ENCODE data around the gene CUX1. TPM values are rescaled to one million over a fixed set of nuclear protein-coding genes. Genes with fewer than 3 reads are reported as not detected.
"Not testable (repeated sequence)": the region's sequence is repeated elsewhere in the genome, so short reads cannot be mapped to it uniquely, and the experiment has no call there.

CUX1 gene
- total RNA-seq, 1 donor from 2014 or later = 50.6 TPM

DNA sequence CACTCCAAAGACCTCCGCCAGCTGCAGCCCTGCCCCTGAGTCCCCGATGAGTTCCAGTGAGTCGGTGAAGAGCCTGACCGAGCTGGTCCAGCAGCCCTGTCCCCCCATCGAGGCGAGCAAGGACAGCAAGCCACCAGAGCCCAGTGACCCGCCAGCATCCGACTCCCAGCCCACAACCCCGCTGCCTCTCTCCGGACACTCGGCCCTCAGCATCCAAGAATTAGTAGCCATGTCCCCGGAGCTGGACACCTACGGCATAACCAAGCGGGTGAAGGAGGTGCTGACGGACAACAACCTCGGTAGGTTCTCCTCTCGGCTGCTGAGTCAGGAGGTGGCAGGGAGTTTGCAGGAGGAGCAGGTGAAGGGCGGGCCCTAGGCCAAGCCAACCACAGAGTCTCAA lies 409.9 kb downstream of the CUX1 start:
- Histone ChIP-seq H3K27ac (ENCODE audit: low read depth, low read length) (no peak overlapping the region), H4K20me1 (ENCODE audit: insufficient read depth, low read length) (no peaks in the 10 kb centered on the region), H3K4me3 (ENCODE audit: insufficient read depth, low read depth, low read length) (no peak overlapping the region), H2AFZ (ENCODE audit: low read depth, low read length) (no peak overlapping the region), H3K4me1 (ENCODE audit: insufficient read depth, low read length) (peaks cover 8% of the 10 kb centered on the region), H3K4me2 (ENCODE audit: low read length) (no peak overlapping the region), H3K27me3 (ENCODE audit: insufficient read depth, low read length) (no peaks in the 10 kb centered on the region), H3K9me3 (ENCODE audit: insufficient read depth, low read depth, low read length) (no peaks in the 10 kb centered on the region), H3K36me3 (ENCODE audit: insufficient read depth, low read length) (no peaks in the 10 kb centered on the region), H3K79me2 (ENCODE audit: insufficient read depth, low read length) (no peaks in the 10 kb centered on the region), H3K9ac (ENCODE audit: low read length) (no peak overlapping the region)
- FAIRE-seq = no peak
- Mint-ChIP-seq H3K36me3 (ENCODE audit: low read depth, unreplicated experiment) (no peaks in the 10 kb centered on the region), H3K9me3 (ENCODE audit: unreplicated experiment) (no peaks in the 10 kb centered on the region), H3K27ac (ENCODE audit: unreplicated experiment) (no peak overlapping the region), H3K27me3 (ENCODE audit: low read depth, unreplicated experiment) (no peaks in the 10 kb centered on the region), H3K4me1 (ENCODE audit: low read depth, unreplicated experiment) (no peaks in the 10 kb centered on the region), H3K4me3 (ENCODE audit: unreplicated experiment) (no peak overlapping the region)
- no peak for TF ChIP-seq EZH2 (IDR thresholded peaks at IDR 0.05; ENCODE audit: insufficient read depth, low read length)
- TF ChIP-seq, protein P1, sequence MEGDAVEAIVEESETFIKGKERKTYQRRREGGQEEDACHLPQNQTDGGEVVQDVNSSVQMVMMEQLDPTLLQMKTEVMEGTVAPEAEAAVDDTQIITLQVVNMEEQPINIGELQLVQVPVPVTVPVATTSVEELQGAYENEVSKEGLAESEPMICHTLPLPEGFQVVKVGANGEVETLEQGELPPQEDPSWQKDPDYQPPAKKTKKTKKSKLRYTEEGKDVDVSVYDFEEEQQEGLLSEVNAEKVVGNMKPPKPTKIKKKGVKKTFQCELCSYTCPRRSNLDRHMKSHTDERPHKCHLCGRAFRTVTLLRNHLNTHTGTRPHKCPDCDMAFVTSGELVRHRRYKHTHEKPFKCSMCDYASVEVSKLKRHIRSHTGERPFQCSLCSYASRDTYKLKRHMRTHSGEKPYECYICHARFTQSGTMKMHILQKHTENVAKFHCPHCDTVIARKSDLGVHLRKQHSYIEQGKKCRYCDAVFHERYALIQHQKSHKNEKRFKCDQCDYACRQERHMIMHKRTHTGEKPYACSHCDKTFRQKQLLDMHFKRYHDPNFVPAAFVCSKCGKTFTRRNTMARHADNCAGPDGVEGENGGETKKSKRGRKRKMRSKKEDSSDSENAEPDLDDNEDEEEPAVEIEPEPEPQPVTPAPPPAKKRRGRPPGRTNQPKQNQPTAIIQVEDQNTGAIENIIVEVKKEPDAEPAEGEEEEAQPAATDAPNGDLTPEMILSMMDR (IDR thresholded peaks at IDR 0.05; ENCODE audit: insufficient read depth, low read depth, low read length) = no peak
- DNase-seq (ENCODE audit: low read depth) = no peak

DNA sequence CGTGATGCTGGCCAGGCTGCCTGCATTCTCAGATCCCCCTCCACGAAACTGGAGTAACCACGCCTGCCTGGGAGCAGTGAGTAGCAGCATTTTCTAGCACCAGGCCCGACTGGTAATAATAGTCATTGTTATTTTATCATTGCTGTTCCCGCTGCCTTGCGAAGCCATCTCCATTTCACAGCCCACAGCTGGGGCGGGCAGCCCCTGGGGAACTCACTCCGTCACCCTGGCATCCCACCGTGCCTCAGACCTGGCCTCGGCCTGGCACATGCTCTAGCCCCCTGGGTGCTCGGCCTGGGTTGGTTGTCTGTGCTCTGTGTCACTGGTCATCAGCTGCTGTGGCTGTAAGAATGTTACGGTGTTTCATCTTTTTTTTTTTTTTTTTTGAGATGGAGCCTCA lies 411.5 kb downstream of the CUX1 start:
- Histone ChIP-seq H3K79me2 (ENCODE audit: insufficient read depth, low read length) (no peaks in the 10 kb centered on the region), H4K20me1 (ENCODE audit: insufficient read depth, low read length) (no peaks in the 10 kb centered on the region), H3K4me3 (ENCODE audit: insufficient read depth, low read depth, low read length) (no peak overlapping the region), H2AFZ (ENCODE audit: low read depth, low read length) (no peak overlapping the region), H3K27ac (ENCODE audit: low read depth, low read length) (no peak overlapping the region), H3K9ac (ENCODE audit: low read length) (no peak overlapping the region), H3K27me3 (ENCODE audit: insufficient read depth, low read length) (no peaks in the 10 kb centered on the region), H3K9me3 (ENCODE audit: insufficient read depth, low read depth, low read length) (no peaks in the 10 kb centered on the region), H3K4me2 (ENCODE audit: low read length) (no peak overlapping the region), H3K36me3 (ENCODE audit: insufficient read depth, low read length) (no peaks in the 10 kb centered on the region), H3K4me1 (ENCODE audit: insufficient read depth, low read length) (no peaks in the 10 kb centered on the region)
- H3K36me3 Mint-ChIP-seq (ENCODE audit: low read depth, unreplicated experiment) = peaks cover 2% of the 10 kb centered on the region
- H3K4me3 Mint-ChIP-seq (ENCODE audit: unreplicated experiment) = no peak overlapping the region
- H3K27me3 Mint-ChIP-seq (ENCODE audit: low read depth, unreplicated experiment) = no peaks in the 10 kb centered on the region
- no peaks in the 10 kb centered on the region for H3K9me3 Mint-ChIP-seq (ENCODE audit: unreplicated experiment)
- FAIRE-seq (no peak), DNase-seq (ENCODE audit: low read depth) (no peak)
- H3K4me1 Mint-ChIP-seq (ENCODE audit: low read depth, unreplicated experiment) = no peaks in the 10 kb centered on the region
- no peak for TF ChIP-seq EZH2 (IDR thresholded peaks at IDR 0.05; ENCODE audit: insufficient read depth, low read length)
- TF ChIP-seq, protein P1 (IDR thresholded peaks at IDR 0.05; ENCODE audit: insufficient read depth, low read depth, low read length) = no peak
- H3K27ac Mint-ChIP-seq (ENCODE audit: unreplicated experiment) = no peak overlapping the region

DNA sequence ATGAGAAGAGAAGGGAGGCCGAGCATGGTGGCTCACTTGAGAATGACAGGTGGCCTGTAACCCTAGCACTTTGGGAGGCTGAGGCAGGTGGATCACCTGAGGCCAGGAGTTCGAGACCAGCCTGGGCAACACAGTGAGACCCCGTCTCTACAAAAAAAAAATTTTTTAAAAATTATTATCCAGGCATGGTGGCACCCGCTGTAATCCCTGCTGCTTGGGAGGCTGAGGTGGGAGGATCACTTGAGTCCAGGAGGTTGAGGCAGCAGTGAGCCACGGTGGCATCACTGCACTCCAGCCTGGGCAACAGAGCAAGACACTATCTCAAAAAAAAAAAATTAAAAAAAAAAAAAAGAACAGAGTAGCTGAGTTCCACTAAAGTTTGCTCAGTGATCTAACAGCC lies 412.7 kb downstream of the CUX1 start:
- not testable (repeated sequence) for H3K4me1 Mint-ChIP-seq (ENCODE audit: low read depth, unreplicated experiment); H3K9ac ChIP-seq (ENCODE audit: low read length); H4K20me1 ChIP-seq (ENCODE audit: insufficient read depth, low read length); H3K79me2 ChIP-seq (ENCODE audit: insufficient read depth, low read length); H3K4me2 ChIP-seq (ENCODE audit: low read length); H3K9me3 ChIP-seq (ENCODE audit: insufficient read depth, low read depth, low read length); FAIRE-seq; H3K4me1 ChIP-seq (ENCODE audit: insufficient read depth, low read length); H3K9me3 Mint-ChIP-seq (ENCODE audit: unreplicated experiment); DNase-seq (ENCODE audit: low read depth); H3K4me3 Mint-ChIP-seq (ENCODE audit: unreplicated experiment); H3K27ac Mint-ChIP-seq (ENCODE audit: unreplicated experiment); H3K36me3 ChIP-seq (ENCODE audit: insufficient read depth, low read length); H3K27ac ChIP-seq (ENCODE audit: low read depth, low read length); H3K27me3 ChIP-seq (ENCODE audit: insufficient read depth, low read length); H3K27me3 Mint-ChIP-seq (ENCODE audit: low read depth, unreplicated experiment); H2AFZ ChIP-seq (ENCODE audit: low read depth, low read length); H3K4me3 ChIP-seq (ENCODE audit: insufficient read depth, low read depth, low read length); H3K36me3 Mint-ChIP-seq (ENCODE audit: low read depth, unreplicated experiment)

All from astrocyte (in vitro differentiated cells and primary cell).